NCI-H524 (cell line): Measurements from ENCODE around the gene SLC66A1.

Source experiments
- DNase-seq, 2 experiments: peaks; one replicate each; lab custom pipeline; 2025; lab: John Stamatoyannopoulos, UW

SLC66A1 gene

DNA sequence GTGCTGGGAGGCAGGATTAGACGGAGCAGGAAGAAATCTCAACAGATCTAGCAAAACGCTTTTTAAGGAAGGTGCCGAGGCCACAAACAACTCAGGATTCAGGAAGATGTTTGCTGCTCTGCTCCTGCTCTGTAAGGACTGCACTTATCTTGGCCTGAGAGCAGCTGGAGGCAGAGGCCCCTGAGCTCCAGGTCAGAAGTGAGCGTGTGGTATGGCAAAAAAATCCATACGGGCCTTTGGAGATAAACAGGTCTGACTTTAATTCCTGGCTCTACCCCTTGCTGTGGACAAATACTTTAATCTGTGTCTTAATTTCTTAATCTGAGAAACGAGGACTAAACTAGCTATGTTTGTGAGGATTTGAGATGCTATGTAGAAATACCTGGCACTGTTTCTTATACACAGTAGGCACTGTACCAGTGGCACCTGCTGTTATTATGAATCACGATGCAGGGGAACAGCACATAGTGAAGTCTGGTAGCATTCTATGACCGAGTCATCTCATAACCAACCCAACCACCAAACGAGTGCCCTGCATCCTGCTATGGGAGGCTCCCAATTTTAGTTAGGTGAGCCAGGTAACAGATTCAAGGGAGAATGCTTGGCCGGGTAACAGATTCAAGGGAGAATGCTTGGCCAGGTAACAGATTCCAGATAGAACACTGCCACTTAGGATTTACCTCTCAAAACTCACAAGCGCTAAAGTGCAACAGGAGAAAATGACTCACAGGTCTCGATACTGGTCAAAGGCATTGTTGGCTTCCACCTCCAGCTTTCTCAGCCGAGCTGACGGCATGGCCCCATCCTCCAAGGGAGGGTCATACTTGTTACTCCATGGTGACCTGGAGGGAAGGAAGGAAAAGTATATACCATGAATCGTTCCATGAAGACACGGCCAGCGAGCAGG, 65.9 kb downstream of the SLC66A1 start:
- DNase-seq, result no peak
